IPS-18a (cell line): ENCODE results near the gene COX8C.

Source experiments
- H3K27ac ChIP-seq: one replicate; pipeline ENCODE4 v1.5.1; 2013; ENCODE audit warnings: low read length
- H3K27me3 ChIP-seq: one replicate; pipeline ENCODE4 v1.6.1; 2013; ENCODE audit warnings: mild to moderate bottlenecking, low read length; ENCODE audit not compliant: control insufficient read depth, insufficient read depth
- H3K36me3 ChIP-seq: one replicate; pipeline ENCODE4 v1.6.1; 2013; ENCODE audit warnings: low read depth, low read length; ENCODE audit not compliant: control insufficient read depth
- H3K4me1 ChIP-seq: one replicate; pipeline ENCODE4 v1.6.1; 2013; ENCODE audit warnings: low read depth, low read length; ENCODE audit not compliant: control insufficient read depth
- H3K4me3 ChIP-seq: one replicate; pipeline ENCODE4 v1.5.1; 2013; ENCODE audit warnings: low read length
- H3K9ac ChIP-seq: one replicate; pipeline ENCODE4 v1.6.1; 2013; ENCODE audit warnings: mild to moderate bottlenecking, low read length, moderate library complexity
- H3K9me3 ChIP-seq: one replicate; pipeline ENCODE4 v1.6.1; 2013; ENCODE audit warnings: low read depth, low read length; ENCODE audit not compliant: control insufficient read depth

The COX8C gene

GRCh38 chr14:93309427-93309966 lies 37.5 kb upstream of the COX8C start:
- Histone ChIP-seq H3K4me1 (no peaks in the 10 kb centered on the region), H3K9me3 (no peaks in the 10 kb centered on the region), H3K27me3 (no peaks in the 10 kb centered on the region), H3K36me3 (no peaks in the 10 kb centered on the region), H3K4me3 (no peak overlapping the region), H3K9ac (no peak overlapping the region), H3K27ac (no peak overlapping the region)

- H3K4me3 ChIP-seq, result no peak overlapping the region
- no peaks in the 10 kb centered on the region for H3K27me3 ChIP-seq
- no peaks in the 10 kb centered on the region for H3K9me3 ChIP-seq
- H3K36me3 ChIP-seq, result no peaks in the 10 kb centered on the region
- no peak overlapping the region for H3K9ac ChIP-seq
- H3K4me1 ChIP-seq, result no peaks in the 10 kb centered on the region
- H3K27ac ChIP-seq, result no peak overlapping the region
Observed at GRCh38 chr14:93311082-93311481, 35.9 kb upstream of the COX8C start.

GRCh38 chr14:93315575-93315974 lies 31.4 kb upstream of the COX8C start:
- no peaks in the 10 kb centered on the region for H3K9me3 ChIP-seq
- no peaks in the 10 kb centered on the region for H3K36me3 ChIP-seq
- no peak overlapping the region for H3K4me3 ChIP-seq
- H3K27ac ChIP-seq, result no peak overlapping the region
- H3K27me3 ChIP-seq, result no peaks in the 10 kb centered on the region
- peaks cover 12% of the 10 kb centered on the region for H3K4me1 ChIP-seq
- H3K9ac ChIP-seq, result no peak overlapping the region

- no peak overlapping the region for H3K27ac ChIP-seq
- H3K4me1 ChIP-seq, result peaks cover 12% of the 10 kb centered on the region
- H3K27me3 ChIP-seq, result no peaks in the 10 kb centered on the region
Observed at GRCh38 chr14:93316716-93317115, 30.3 kb upstream of the COX8C start.

DNA sequence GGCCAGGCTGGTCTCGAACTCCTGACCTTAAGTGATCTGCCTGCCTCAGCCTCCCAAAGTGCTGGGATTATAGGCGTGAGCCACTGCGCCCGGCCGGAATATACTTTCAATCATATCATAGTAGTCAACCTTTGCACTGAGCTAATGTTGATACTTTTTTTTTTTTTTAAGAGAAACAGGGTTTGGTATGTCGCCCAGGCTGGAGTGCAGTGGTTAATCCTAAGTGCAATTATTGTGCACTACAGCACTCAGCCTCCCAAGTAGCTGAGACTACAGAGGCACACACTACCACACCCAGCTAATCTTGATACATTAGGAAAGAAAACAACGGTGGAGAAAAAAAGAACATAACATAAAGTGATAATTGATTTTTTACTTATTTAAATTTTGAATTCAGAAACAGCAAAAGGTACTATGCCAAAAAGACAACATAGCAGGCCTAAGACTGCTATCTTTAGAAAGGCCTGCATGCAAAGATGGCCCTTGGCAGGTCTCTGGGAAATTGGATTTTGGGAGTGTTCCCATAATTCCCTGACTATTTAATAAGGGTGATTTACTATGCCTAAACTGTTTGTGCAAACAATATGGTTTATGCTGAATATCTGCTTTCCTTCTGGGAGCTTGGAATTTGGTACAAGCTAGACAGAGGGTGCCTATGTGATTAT lies 29.6 kb upstream of the COX8C start:
- no peak overlapping the region for H3K9ac ChIP-seq
- peaks cover 12% of the 10 kb centered on the region for H3K4me1 ChIP-seq
- no peak overlapping the region for H3K27ac ChIP-seq
- H3K27me3 ChIP-seq, result no peaks in the 10 kb centered on the region
- H3K9me3 ChIP-seq, result no peaks in the 10 kb centered on the region
- H3K36me3 ChIP-seq, result no peaks in the 10 kb centered on the region
- H3K4me3 ChIP-seq, result no peak overlapping the region

More at GRCh38 chr14:93316716-93317115, 30.3 kb upstream of the COX8C start:
- Histone ChIP-seq H3K36me3 (no peaks in the 10 kb centered on the region), H3K4me3 (no peak overlapping the region), H3K9ac (no peak overlapping the region), H3K9me3 (no peaks in the 10 kb centered on the region)

GRCh38 chr14:93317875-93318807 lies 28.8 kb upstream of the COX8C start:
- Histone ChIP-seq H3K27me3 (no peaks in the 10 kb centered on the region), H3K9me3 (no peaks in the 10 kb centered on the region), H3K36me3 (no peaks in the 10 kb centered on the region), H3K4me1 (peaks cover 12% of the 10 kb centered on the region), H3K9ac (no peak overlapping the region), H3K27ac (no peak overlapping the region), H3K4me3 (no peak overlapping the region)

GRCh38 chr14:93318927-93319326 lies 28.1 kb upstream of the COX8C start:
- Histone ChIP-seq H3K27me3 (no peaks in the 10 kb centered on the region), H3K27ac (no peak overlapping the region), H3K36me3 (no peaks in the 10 kb centered on the region), H3K4me3 (no peak overlapping the region), H3K9me3 (no peaks in the 10 kb centered on the region), H3K4me1 (peaks cover 12% of the 10 kb centered on the region), H3K9ac (peak overlapping the region; percentile 4)

DNA sequence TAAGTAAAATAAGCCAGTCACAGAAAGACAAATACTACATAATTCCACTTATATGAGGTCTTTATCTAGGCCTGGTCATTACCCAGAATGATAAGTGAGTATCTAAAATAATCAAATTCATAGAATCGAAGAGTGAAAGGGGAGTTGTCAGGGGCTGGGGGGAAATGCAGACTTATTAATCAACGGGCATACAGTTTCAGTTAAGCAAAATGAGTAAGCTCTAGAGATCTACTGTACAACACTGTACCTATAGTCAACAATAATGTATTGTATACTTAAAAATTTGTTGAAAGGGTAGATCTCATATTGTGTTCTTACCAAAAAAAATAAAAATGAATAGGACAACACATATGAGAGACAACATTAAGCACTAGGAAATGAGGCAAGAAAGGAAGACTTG lies 27.5 kb upstream of the COX8C start:
- Histone ChIP-seq H3K36me3 (no peaks in the 10 kb centered on the region), H3K4me1 (peaks cover 12% of the 10 kb centered on the region), H3K27ac (no peak overlapping the region), H3K27me3 (no peaks in the 10 kb centered on the region), H3K9me3 (no peaks in the 10 kb centered on the region), H3K4me3 (no peak overlapping the region), H3K9ac (no peak overlapping the region)

GRCh38 chr14:93319958-93320357 lies 27.0 kb upstream of the COX8C start:
- Histone ChIP-seq H3K4me1 (peaks cover 12% of the 10 kb centered on the region), H3K4me3 (no peak overlapping the region), H3K27me3 (no peaks in the 10 kb centered on the region), H3K9ac (no peak overlapping the region), H3K27ac (no peak overlapping the region), H3K9me3 (no peaks in the 10 kb centered on the region), H3K36me3 (no peaks in the 10 kb centered on the region)

DNA sequence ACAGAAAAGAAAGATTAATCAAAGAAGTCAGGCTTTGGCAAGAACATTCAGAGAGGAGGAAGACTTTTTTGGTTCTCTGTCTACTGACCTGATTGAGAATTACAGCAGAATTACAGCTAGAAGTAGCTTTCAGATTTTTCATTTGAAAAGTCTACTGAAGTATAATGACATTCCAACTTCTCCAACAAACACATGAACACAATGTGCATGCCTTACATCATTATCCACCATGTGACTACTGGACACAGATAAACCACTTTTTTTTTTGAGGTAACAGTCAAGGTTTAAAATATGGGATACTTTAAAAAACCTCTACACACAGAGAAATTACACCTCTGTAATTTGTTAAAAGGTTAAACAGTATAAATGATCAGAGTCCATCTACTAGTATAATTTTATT lies 26.5 kb upstream of the COX8C start:
- H3K27ac ChIP-seq, result no peak overlapping the region
- no peaks in the 10 kb centered on the region for H3K36me3 ChIP-seq
- peaks cover 12% of the 10 kb centered on the region for H3K4me1 ChIP-seq
- H3K9ac ChIP-seq, result no peak overlapping the region
- H3K9me3 ChIP-seq, result no peaks in the 10 kb centered on the region
- no peaks in the 10 kb centered on the region for H3K27me3 ChIP-seq
- no peak overlapping the region for H3K4me3 ChIP-seq

- H3K4me3 ChIP-seq, result no peak overlapping the region
- no peak overlapping the region for H3K27ac ChIP-seq
Observed at GRCh38 chr14:93322929-93323599, 23.9 kb upstream of the COX8C start.

More at GRCh38 chr14:93322929-93323599, 23.9 kb upstream of the COX8C start:
- no peak overlapping the region for H3K9ac ChIP-seq
- no peaks in the 10 kb centered on the region for H3K36me3 ChIP-seq
- H3K9me3 ChIP-seq, result no peaks in the 10 kb centered on the region
- peaks cover 12% of the 10 kb centered on the region for H3K4me1 ChIP-seq
- no peaks in the 10 kb centered on the region for H3K27me3 ChIP-seq
